GM21825 (cell line): ENCODE measurements around the gene XXYLT1.

Experiments
- ATAC-seq: cut with Tn5 transposase; IDR thresholded peaks from one replicate; pipeline ENCODE4 v1.9.1; 2021; ENCODE audit warnings: mild to moderate bottlenecking, moderate library complexity; ENCODE audit not compliant: unreplicated experiment

Gene XXYLT1

GRCh38 chr3:195209847-195210265 is 61.1 kb downstream of the XXYLT1 start:
- ATAC-seq: no peak

- no peak for ATAC-seq
These were observed 61.7 kb downstream of the XXYLT1 start for GRCh38 chr3:195209083-195209846.

DNA sequence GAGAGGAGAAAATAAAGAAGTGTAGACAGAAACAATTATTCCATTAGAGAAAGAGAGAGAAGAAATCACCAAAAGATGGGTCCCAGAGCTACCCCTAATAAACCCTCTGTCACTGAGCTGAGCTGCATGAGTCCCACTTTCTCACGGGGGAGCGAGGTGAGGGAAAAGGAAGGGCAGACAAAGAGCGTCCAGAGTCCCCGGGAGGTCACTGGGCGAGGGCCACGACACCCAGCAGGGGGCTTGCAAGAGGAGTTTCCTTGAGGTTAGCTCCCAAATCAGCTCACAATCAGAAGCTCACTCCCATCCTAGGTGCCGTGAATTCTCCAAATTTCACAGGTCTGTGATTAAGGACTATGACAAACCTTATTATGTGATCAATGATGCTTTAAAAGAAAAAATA is 62.3 kb downstream of the XXYLT1 start:
- no peak for ATAC-seq

- peak; percentile 87 for ATAC-seq
These were observed 62.8 kb downstream of the XXYLT1 start for GRCh38 chr3:195208183-195208582.

DNA sequence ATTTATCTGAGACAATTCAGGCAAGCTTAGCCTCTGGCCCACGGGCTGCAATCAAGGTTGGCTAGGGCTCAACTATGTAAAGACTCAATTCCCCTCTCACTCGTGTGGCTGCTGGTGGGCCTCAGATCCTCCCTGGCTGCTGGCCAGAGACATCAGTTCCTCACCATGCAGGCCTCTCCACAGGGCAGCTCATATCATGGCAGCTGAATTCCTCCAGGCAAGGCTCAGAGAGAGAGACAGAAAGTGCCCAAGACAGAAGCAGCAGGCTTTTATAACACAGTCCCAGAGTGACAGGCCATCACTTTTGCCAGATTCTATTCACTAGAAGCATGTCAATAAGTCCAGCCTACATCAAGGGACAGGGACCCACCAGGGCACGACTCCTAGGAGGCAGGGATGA is 63.2 kb downstream of the XXYLT1 start:
- ATAC-seq: no peak

DNA sequence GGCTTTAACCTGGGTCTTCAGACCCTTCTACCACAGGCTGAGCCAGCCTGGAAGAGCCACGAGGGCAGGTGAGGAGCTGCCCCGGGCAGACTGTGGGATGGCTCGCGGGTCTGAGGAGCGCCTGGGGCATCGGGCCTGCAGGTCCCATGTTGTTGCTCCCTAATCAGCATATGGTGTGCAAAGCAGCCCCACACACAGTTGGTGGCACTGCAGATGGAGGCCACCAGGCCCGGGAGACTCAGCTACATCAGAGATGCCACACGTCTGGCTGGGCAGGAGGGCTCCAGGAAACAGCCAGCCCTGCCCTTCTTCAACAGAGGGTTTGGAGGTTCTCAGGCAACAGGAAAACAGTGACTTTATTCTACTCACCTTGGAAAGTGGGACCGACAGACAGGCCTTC is 63.9 kb downstream of the XXYLT1 start:
- no peak for ATAC-seq

- no peak for ATAC-seq
These were observed 66.4 kb downstream of the XXYLT1 start for GRCh38 chr3:195204360-195205163.

- ATAC-seq: no peak
These were observed 67.4 kb downstream of the XXYLT1 start for GRCh38 chr3:195203606-195204005.

DNA sequence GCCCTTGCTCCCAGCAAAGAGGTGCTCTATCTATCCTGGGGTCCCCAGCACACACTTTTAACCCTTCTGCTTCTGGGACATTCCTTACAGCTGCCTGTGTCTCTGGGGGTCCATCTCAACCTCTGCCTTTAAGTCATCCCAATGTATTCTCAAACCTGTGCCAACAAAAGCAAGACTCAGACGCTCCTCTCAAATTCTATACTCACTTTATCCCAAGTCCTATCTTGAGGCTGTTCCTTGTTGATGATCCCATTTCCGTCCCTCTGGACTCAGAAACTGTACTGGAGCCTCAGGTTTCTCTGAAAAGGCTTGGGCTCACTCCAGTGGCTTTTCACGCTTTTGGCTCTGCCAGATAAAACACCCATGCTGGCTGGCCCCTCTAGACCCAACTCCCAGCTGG is 69.7 kb downstream of the XXYLT1 start:
- ATAC-seq: no peak

DNA sequence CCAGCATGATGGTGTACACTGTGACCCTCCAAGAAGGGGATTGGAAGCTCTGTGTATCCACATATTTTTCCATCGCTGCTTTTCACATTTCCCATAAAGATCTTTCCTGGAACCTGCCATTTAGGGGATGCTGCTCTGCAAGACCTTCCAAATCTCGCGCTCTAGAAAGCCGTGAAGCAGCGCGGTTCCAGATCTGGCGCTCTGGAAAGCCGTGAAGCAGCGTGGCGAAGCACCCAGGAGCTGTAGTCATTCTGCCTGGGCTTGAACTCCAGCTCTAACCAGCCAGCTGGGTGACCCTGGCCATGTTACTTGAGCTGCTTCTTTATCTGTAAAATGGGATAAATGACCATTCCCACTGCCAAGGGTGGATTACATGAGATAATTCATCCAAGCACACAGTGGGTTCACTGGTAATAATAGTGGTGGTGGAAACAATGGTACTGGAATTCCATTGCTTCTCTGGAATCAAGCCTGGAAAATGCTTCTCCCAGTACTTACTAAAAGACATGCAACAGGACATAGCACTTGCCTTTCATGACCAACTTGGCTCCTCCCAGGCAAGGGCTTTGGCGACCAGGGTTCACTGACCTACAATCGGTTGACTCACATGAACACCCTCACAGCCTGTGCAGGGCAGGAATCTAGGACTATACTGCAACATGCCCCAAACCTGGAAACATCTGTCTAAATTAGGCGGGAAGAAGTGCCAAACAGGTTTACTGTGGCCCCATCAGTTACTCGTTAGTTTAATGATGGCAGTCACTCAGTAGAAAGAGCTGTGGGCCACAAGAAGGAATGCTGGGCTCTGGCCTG is 70.7 kb downstream of the XXYLT1 start:
- no peak for ATAC-seq

DNA sequence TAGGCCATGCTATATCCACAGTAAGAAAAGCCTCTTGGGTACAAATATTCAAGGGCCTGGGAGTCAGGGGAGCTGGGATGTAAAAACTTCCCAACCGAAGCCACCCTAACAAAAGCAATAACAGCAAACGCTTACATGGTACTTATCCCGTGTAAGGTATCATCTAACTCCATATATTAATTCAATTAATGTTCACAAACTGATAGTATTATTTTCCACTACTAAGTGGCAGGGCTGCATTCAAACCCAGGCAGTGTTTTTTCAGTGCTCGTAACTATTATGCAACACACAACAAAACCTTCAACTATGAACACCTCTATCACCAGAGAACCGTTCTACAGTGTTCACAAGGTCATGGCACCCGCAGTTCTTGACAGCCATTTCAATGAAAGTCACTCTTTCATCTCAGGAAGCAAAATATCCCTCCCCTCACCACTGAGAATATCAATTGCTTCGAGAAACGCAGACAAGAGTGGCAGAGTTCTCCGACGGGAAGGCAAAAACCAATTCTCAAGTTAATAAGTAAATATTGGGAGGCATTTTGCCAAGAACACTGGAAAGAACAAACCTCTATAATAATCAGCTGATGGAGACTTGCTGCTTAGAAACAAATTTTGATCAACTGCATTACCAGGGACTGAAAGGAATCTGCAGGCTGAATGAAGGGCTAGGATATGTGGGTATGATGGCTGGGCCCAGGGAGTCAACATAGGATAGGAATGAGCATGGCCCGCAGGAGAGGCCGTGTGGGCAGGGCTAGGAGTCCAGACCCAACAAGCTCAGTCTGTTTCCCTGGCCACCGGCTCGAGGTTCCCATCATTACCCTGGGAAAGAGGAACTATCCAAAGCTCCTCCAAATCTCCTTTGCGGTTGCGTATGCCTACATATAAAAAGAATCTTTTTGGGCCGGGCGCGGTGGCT is 72.3 kb downstream of the XXYLT1 start:
- no peak for ATAC-seq

- ATAC-seq: no peak
These were observed 73.1 kb downstream of the XXYLT1 start for GRCh38 chr3:195197765-195198425.

DNA sequence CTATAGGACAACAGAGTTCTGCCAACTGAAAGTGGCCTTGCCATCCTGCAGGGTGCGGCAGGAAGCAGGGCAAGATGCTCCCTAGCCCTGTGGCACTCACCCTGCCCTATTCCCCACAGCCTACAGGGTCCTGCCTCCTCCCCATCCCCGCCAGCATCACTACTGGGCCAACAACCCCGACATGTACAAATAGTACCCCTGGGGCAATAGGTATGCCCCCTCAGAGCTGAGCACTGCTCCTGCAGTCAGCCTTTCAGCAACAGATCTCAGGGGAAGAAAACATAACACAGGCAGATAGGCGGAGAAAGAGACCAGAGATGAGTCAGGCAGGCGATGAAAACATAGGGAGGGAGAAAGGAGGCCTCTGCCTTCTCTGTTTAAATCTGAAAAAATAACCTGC is 74.7 kb downstream of the XXYLT1 start:
- no peak for ATAC-seq

- no peak for ATAC-seq
These were observed 75.4 kb downstream of the XXYLT1 start for GRCh38 chr3:195195321-195196209.

- no peak for ATAC-seq
These were observed 76.3 kb downstream of the XXYLT1 start for GRCh38 chr3:195194559-195195206.

DNA sequence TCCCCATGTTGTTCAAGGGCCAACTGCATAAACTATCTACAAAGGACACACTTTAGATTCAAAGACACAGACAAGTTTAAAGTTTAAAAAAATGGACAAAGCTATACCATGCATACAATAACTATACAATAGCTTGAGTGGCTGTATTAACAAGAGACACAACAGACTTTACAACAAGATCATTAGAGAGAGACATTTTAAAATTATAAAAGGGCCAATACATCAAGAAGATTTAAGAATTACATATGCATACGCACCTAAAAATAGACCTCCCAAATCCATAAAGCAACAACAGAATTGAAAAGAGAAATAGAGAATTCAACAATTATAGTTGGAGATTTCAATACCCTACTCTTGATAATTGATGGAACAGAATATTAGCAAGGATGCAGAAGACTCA is 79.4 kb downstream of the XXYLT1 start:
- no peak for ATAC-seq

GRCh38 chr3:195189821-195190220 is 81.1 kb downstream of the XXYLT1 start:
- no peak for ATAC-seq

DNA sequence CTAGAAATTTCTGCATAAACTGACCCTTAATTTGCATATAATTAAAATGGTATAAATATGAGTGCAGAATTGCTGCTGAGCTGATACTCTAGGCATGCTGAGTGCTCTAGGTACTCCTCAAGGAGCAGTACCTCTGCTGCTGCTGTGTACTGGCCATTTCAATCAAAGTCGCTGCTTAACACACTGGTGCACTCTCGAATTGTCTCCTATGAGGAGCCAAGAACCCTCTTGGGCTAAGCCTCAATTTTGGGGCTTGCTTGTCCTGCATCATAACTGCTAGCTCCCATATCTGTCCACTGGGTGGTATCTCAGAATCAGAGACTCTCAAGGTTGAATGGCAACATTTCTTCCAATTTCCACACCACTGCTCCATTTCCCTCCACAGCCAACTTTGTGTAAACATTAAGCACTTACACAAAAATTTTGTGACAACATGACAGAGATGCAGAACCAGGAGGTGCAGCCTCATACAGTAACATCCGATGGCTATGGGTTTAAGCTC is 82.5 kb downstream of the XXYLT1 start:
- no peak for ATAC-seq
